AG08395 (cell line): ENCODE data around the gene NFILZ.

Experiments used
- DNase-seq: peaks from one replicate; pipeline ENCODE4 v3.0.0; 2012; ENCODE audit warnings: mixed read lengths, low spot score

The NFILZ gene

GRCh38 chr19:8642561-8642960 is 12.1 kb downstream of the NFILZ start:
- no peak for DNase-seq

GRCh38 chr19:8643860-8644653 is 13.6 kb downstream of the NFILZ start:
- no peak for DNase-seq

- no peak for DNase-seq
These were observed 17.8 kb downstream of the NFILZ start for GRCh38 chr19:8648240-8648639.

- peak; percentile 71 for DNase-seq
These were observed 24.3 kb downstream of the NFILZ start for GRCh38 chr19:8654591-8655339.

- DNase-seq = no peak
These were observed 24.9 kb downstream of the NFILZ start for GRCh38 chr19:8655340-8655709.

GRCh38 chr19:8657869-8658268 is 27.4 kb downstream of the NFILZ start:
- DNase-seq = no peak

GRCh38 chr19:8659905-8660304 is 29.5 kb downstream of the NFILZ start:
- no peak for DNase-seq

- DNase-seq = no peak
These were observed 31.8 kb downstream of the NFILZ start for GRCh38 chr19:8662263-8662662.

GRCh38 chr19:8663920-8664670 is 33.7 kb downstream of the NFILZ start:
- DNase-seq = no peak

- DNase-seq = no peak
These were observed 34.2 kb downstream of the NFILZ start for GRCh38 chr19:8664671-8665057.

GRCh38 chr19:8665468-8666213 is 35.2 kb downstream of the NFILZ start:
- no peak for DNase-seq

- no peak for DNase-seq
These were observed 36.5 kb downstream of the NFILZ start for GRCh38 chr19:8666814-8667405.

GRCh38 chr19:8673276-8673891 is 43.0 kb downstream of the NFILZ start:
- DNase-seq = no peak

- no peak for DNase-seq
These were observed 44.6 kb downstream of the NFILZ start for GRCh38 chr19:8675066-8675465.

GRCh38 chr19:8678244-8678807 is 47.9 kb downstream of the NFILZ start:
- DNase-seq = no peak
